IPS-NIHi7 (cell line): Measurements from ENCODE around the gene TICAM2.

Experiments used
- DNase-seq: peaks from one replicate; pipeline ENCODE4 v3.0.0; 2012; ENCODE audit warnings: mixed read lengths; ENCODE audit errors: extremely low spot score

TICAM2 gene

GRCh38 chr5:115531787-115532367 lies 70.4 kb downstream of the TICAM2 start:
- no peak for DNase-seq

GRCh38 chr5:115531380-115531779 lies 70.9 kb downstream of the TICAM2 start:
- no peak for DNase-seq

DNA sequence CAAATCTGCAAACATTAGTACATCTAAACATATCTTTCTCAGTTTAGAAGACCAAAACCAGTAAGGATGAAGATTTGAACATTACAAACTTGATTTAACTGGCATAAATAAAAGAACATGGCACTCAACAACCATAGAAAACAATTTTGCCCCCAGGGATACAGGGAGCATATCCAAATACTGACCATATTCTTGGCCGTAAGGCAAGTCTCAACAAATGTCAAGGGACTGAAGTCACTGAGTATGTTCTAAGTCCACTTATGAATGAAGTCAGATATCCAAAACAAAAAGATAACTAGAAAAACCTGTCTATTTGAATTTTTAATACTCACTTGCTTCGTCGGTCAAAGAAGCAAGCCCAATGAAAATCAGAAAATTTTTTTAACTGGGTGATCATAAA lies 71.9 kb downstream of the TICAM2 start:
- no peak for DNase-seq
